ENCODE results near the gene EVI5L. TPM values are rescaled to one million over a fixed set of nuclear protein-coding genes. Genes with fewer than 3 reads are reported as not detected.

EVI5L gene
- total RNA-seq, 1 donor from 2014 or later, result 19.0 TPM

DNA sequence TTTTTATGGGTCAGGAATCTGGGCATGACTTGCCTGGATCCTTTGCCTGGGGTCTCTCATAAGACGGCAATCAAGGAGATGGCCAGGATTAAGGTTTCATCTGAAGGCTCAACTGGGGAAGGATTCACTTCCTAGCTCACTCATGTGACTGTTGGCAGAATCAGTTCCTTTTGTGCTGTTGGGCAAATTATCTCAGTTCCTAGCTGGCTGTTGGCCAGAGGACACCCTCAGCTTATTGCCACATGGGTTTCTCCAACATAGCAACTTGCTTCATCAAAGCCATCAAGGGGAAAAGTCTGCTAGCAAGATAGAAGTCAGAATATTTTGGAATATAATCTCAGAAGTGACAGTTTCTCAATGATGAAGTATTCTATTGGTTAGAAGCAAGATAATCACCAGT, 12.2 kb upstream of the EVI5L start:
- H3K36me3 Mint-ChIP-seq, result no peaks in the 10 kb centered on the region
- DNase-seq (ENCODE audit: extremely low spot score, unreplicated experiment), result no peak
- no peak overlapping the region for H3K4me3 Mint-ChIP-seq
- no peak overlapping the region for H3K27ac Mint-ChIP-seq
- TF ChIP-seq, protein P1, sequence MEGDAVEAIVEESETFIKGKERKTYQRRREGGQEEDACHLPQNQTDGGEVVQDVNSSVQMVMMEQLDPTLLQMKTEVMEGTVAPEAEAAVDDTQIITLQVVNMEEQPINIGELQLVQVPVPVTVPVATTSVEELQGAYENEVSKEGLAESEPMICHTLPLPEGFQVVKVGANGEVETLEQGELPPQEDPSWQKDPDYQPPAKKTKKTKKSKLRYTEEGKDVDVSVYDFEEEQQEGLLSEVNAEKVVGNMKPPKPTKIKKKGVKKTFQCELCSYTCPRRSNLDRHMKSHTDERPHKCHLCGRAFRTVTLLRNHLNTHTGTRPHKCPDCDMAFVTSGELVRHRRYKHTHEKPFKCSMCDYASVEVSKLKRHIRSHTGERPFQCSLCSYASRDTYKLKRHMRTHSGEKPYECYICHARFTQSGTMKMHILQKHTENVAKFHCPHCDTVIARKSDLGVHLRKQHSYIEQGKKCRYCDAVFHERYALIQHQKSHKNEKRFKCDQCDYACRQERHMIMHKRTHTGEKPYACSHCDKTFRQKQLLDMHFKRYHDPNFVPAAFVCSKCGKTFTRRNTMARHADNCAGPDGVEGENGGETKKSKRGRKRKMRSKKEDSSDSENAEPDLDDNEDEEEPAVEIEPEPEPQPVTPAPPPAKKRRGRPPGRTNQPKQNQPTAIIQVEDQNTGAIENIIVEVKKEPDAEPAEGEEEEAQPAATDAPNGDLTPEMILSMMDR (conservative IDR thresholded peaks at IDR 0.05), result no peak
- H3K27me3 Mint-ChIP-seq, result peaks cover 33% of the 10 kb centered on the region
- H3K9me3 Mint-ChIP-seq, result peaks cover 5% of the 10 kb centered on the region
- no peaks in the 10 kb centered on the region for H3K4me1 Mint-ChIP-seq (ENCODE audit: unreplicated experiment)

DNA sequence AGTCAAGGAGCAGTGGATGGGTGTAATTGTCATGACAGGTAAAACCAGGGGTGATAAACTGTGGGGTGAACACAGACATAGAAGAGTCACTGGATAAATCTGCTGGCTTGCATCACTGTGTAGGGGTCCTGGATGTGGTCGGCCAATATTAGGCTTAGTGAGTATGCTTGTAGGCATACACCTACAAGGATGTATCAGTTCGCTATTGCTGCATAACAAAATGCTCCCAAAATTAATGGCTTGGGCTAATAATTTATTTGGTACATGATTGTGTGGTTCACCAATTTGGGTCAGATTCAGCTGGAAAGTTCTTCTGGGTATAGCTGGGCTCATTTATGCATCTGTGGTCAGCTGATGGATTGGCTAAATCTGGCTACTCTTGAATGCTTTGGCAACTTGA, 11.2 kb upstream of the EVI5L start:
- peaks cover 5% of the 10 kb centered on the region for H3K9me3 Mint-ChIP-seq
- no peak for DNase-seq (ENCODE audit: extremely low spot score, unreplicated experiment)
- H3K27me3 Mint-ChIP-seq, result peaks cover 35% of the 10 kb centered on the region
- H3K4me3 Mint-ChIP-seq, result no peak overlapping the region
- H3K27ac Mint-ChIP-seq, result no peak overlapping the region
- H3K4me1 Mint-ChIP-seq (ENCODE audit: unreplicated experiment), result no peaks in the 10 kb centered on the region
- H3K36me3 Mint-ChIP-seq, result no peaks in the 10 kb centered on the region
- TF ChIP-seq, protein P1 (conservative IDR thresholded peaks at IDR 0.05), result no peak

DNA sequence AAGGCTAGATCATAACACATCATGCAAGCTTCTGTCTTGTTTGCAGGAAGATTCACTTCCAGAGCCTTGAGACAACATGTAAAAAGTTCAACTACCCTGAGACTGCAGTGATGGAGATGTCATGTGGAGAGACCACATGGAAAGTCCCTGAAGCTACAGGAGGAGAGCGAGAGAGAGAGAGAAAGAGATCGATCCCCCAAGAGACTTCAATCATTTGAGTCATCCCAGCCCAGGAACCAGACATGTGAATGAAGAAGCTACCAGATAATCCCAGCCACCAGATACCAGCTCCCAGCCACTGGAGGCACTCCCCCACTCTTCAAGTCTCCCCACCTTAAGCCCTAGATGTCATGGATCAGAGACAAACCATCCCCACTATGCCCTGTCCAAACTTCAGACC, 10.7 kb upstream of the EVI5L start:
- no peak for DNase-seq (ENCODE audit: extremely low spot score, unreplicated experiment)
- Mint-ChIP-seq H3K27me3 (peaks cover 37% of the 10 kb centered on the region), H3K36me3 (no peaks in the 10 kb centered on the region), H3K4me3 (no peak overlapping the region), H3K27ac (no peak overlapping the region), H3K4me1 (ENCODE audit: unreplicated experiment) (no peaks in the 10 kb centered on the region), H3K9me3 (peaks cover 5% of the 10 kb centered on the region)
- TF ChIP-seq, protein P1 (conservative IDR thresholded peaks at IDR 0.05), result no peak

DNA sequence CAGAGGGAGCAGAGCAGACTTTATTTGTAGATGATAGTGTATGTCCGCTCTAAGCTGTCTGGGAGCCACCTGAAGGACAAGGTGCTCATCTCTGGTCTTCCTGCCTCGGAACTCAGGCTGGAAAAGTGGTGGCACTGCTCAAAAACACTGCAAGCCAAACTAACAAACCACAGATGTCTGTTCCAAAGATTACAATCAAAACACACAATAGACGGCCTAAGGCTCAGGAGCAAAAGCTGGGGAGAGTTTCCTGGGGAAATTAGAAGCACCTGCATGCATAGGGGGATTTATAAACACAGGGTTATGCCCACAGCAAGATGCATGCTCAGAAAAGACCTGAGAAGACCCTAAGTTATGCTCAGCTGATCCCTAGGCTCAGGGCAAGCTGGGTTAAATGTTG, 9.4 kb upstream of the EVI5L start:
- Mint-ChIP-seq H3K9me3 (peaks cover 5% of the 10 kb centered on the region), H3K4me3 (no peak overlapping the region), H3K36me3 (no peaks in the 10 kb centered on the region), H3K27ac (no peak overlapping the region), H3K27me3 (peaks cover 34% of the 10 kb centered on the region), H3K4me1 (ENCODE audit: unreplicated experiment) (no peaks in the 10 kb centered on the region)
- TF ChIP-seq, protein P1 (conservative IDR thresholded peaks at IDR 0.05), result no peak
- no peak for DNase-seq (ENCODE audit: extremely low spot score, unreplicated experiment)

DNA sequence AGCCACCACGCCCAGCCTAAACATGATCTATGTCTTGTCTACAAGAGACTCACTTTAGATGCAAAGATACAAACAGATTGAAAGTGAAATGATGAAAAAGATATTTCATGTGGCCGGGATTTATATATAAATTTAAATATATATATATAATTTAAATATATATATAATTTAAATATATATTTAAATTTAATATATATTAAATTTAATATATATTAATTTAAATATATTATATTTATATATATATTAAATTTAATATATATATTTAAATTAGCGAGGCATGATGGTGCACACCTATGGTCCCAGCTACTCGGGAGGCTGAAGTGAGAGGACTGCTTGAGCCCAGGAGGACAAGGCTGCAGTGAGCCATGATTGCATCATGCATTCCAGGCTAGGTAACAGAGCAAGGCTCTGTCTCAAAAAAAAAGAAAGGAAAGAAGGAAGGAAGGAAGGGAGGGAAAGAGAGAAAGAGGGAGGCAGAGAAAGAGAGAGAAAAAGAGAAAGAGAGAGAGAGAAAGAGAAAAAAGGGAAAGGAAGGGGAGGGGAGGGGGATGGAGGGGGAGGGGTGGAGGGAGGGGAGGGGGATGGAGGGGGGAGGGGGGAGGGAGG, 7.0 kb upstream of the EVI5L start:
- Mint-ChIP-seq H3K4me1 (ENCODE audit: unreplicated experiment) (no peaks in the 10 kb centered on the region), H3K27me3 (peaks cover 43% of the 10 kb centered on the region), H3K36me3 (no peaks in the 10 kb centered on the region), H3K4me3 (no peak overlapping the region), H3K9me3 (no peaks in the 10 kb centered on the region), H3K27ac (no peak overlapping the region)
- no peak for DNase-seq (ENCODE audit: extremely low spot score, unreplicated experiment)
- TF ChIP-seq, protein P1 (conservative IDR thresholded peaks at IDR 0.05), result no peak

Data from type B pancreatic cell (in vitro differentiated cells).